Testis (tissue), 2 donors: ENCODE results near the gene FAM20C.

Source experiments
- CTCF ChIP-seq, 3 experiments: fragments of 450-650 bp in 2 of 3; fragments of 200-600 bp in 1 of 3; sonication (generic) in 1 of 3; IDR thresholded peaks; one replicate each; pipeline ENCODE4 v1.5.1; 2016 to 2019; ENCODE audit warnings: antibody characterized with exemption in 3 of 3, mild to moderate bottlenecking in 2 of 3, moderate library complexity in 1 of 3
- POLR2A ChIP-seq: fragments of 450-650 bp; IDR thresholded peaks from one replicate; pipeline ENCODE4 v1.6.1; 2017; ENCODE audit warnings: antibody characterized with exemption, mild to moderate bottlenecking, moderate library complexity

GRCh38 chr7:153604-154003 lies 38.8 kb upstream of the FAM20C start:
- TF ChIP-seq CTCF (IDR thresholded peaks at IDR 0.05): no peak
- TF ChIP-seq POLR2A: no peak
